ENCODE data around the gene TUBB. TPM values are rescaled to one million over a fixed set of nuclear protein-coding genes. Genes with fewer than 3 reads are reported as not detected.
"Not testable (repeated sequence)": the region's sequence is repeated elsewhere in the genome, so short reads cannot be mapped to it uniquely, and the experiment has no call there.

TUBB gene
- total and polyA plus RNA-seq, 4 donors: 99.5 to 324 (median 227) TPM

GRCh38 chr6:30757261-30757904 lies 37.2 kb downstream of the TUBB start:
- H3K27me3 ChIP-seq (ENCODE audit: control insufficient read depth in 1 of 2, insufficient read depth in 2 of 2, low read length in 1 of 2): no peaks in the 10 kb centered on the region
- WGBS, 2 donors: 92% methylated on average over 1 of the region's 1 CpG
- H3K36me3 ChIP-seq (ENCODE audit: control insufficient read depth in 1 of 2, insufficient read depth in 2 of 2, low read length in 1 of 2): no peaks in the 10 kb centered on the region
- peaks cover 0 to 2% of the 10 kb centered on the region in 2 donors for H3K4me1 ChIP-seq (ENCODE audit: control insufficient read depth in 1 of 2, insufficient read depth in 2 of 2, low read length in 2 of 2)
- no peak overlapping the region for H3K4me3 ChIP-seq (ENCODE audit: low read length in 2 of 2)
- ATAC-seq (ENCODE audit: low FRiP score): no peak
- intact Hi-C loops (cut with DNase I): no loop called here
- H3K9me3 ChIP-seq (ENCODE audit: control insufficient read depth, low read length): no peaks in the 10 kb centered on the region
- H3K27ac ChIP-seq (ENCODE audit: low read depth in 1 of 2, low read length in 2 of 2): no peak overlapping the region
- no peak for DNase-seq

- Histone ChIP-seq H3K27me3 (ENCODE audit: control insufficient read depth in 1 of 2, insufficient read depth in 2 of 2, low read length in 1 of 2) (no peaks in the 10 kb centered on the region), H3K4me1 (ENCODE audit: control insufficient read depth in 1 of 2, insufficient read depth in 2 of 2, low read length in 2 of 2) (peaks cover 0 to 2% of the 10 kb centered on the region in 2 donors), H3K27ac (ENCODE audit: low read depth in 1 of 2, low read length in 2 of 2) (peak overlapping the region in 1 of 2 donors; percentile 87), H3K36me3 (ENCODE audit: control insufficient read depth in 1 of 2, insufficient read depth in 2 of 2, low read length in 1 of 2) (no peaks in the 10 kb centered on the region), H3K9me3 (ENCODE audit: control insufficient read depth, low read length) (no peaks in the 10 kb centered on the region), H3K4me3 (ENCODE audit: low read length in 2 of 2) (no peak overlapping the region)
- peak in 1 of 2 donors; percentile 84 for DNase-seq
- intact Hi-C loops (cut with DNase I): no loop called here
- 66 to 68% methylated on average over 10 of the region's 10 CpGs for WGBS, 2 donors
- ATAC-seq (ENCODE audit: low FRiP score): no peak
Observed at GRCh38 chr6:30759575-30760239, 39.6 kb downstream of the TUBB start.

GRCh38 chr6:30760549-30760948 lies 40.4 kb downstream of the TUBB start:
- H3K4me1 ChIP-seq (ENCODE audit: control insufficient read depth in 1 of 2, insufficient read depth in 2 of 2, low read length in 2 of 2): peaks cover 0 to 2% of the 10 kb centered on the region in 2 donors
- no peak overlapping the region for H3K27ac ChIP-seq (ENCODE audit: low read depth in 1 of 2, low read length in 2 of 2)
- DNase-seq (no peak), ATAC-seq (ENCODE audit: low FRiP score) (no peak)
- WGBS, 2 donors: 49 to 52% methylated on average over 8 of the region's 8 CpGs
- H3K4me3 ChIP-seq (ENCODE audit: low read length in 2 of 2): no peak overlapping the region
- H3K9me3 ChIP-seq (ENCODE audit: control insufficient read depth, low read length): no peaks in the 10 kb centered on the region
- intact Hi-C loops (cut with DNase I): no loop called here
- no peaks in the 10 kb centered on the region for H3K36me3 ChIP-seq (ENCODE audit: control insufficient read depth in 1 of 2, insufficient read depth in 2 of 2, low read length in 1 of 2)
- no peaks in the 10 kb centered on the region for H3K27me3 ChIP-seq (ENCODE audit: control insufficient read depth in 1 of 2, insufficient read depth in 2 of 2, low read length in 1 of 2)

- H3K27me3 ChIP-seq (ENCODE audit: control insufficient read depth in 1 of 2, insufficient read depth in 2 of 2, low read length in 1 of 2): no peaks in the 10 kb centered on the region
- intact Hi-C loops (cut with DNase I): no loop called here
- no peak overlapping the region for H3K4me3 ChIP-seq (ENCODE audit: low read length in 2 of 2)
- ATAC-seq (ENCODE audit: low FRiP score) (no peak), DNase-seq (no peak)
- 94 to 95% methylated on average over 4 of the region's 4 CpGs for WGBS, 2 donors
- H3K4me1 ChIP-seq (ENCODE audit: control insufficient read depth in 1 of 2, insufficient read depth in 2 of 2, low read length in 2 of 2): peaks cover 0 to 2% of the 10 kb centered on the region in 2 donors
- H3K27ac ChIP-seq (ENCODE audit: low read depth in 1 of 2, low read length in 2 of 2): no peak overlapping the region
- H3K9me3 ChIP-seq (ENCODE audit: control insufficient read depth, low read length): no peaks in the 10 kb centered on the region
- no peaks in the 10 kb centered on the region for H3K36me3 ChIP-seq (ENCODE audit: control insufficient read depth in 1 of 2, insufficient read depth in 2 of 2, low read length in 1 of 2)
Observed at GRCh38 chr6:30761791-30762429, 41.8 kb downstream of the TUBB start.

- Histone ChIP-seq H3K27me3 (ENCODE audit: control insufficient read depth in 1 of 2, insufficient read depth in 2 of 2, low read length in 1 of 2) (no peaks in the 10 kb centered on the region), H3K27ac (ENCODE audit: low read depth in 1 of 2, low read length in 2 of 2) (no peak overlapping the region), H3K4me1 (ENCODE audit: control insufficient read depth in 1 of 2, insufficient read depth in 2 of 2, low read length in 2 of 2) (peaks cover 0 to 2% of the 10 kb centered on the region in 2 donors), H3K36me3 (ENCODE audit: control insufficient read depth in 1 of 2, insufficient read depth in 2 of 2, low read length in 1 of 2) (no peaks in the 10 kb centered on the region), H3K9me3 (ENCODE audit: control insufficient read depth, low read length) (no peaks in the 10 kb centered on the region), H3K4me3 (ENCODE audit: low read length in 2 of 2) (no peak overlapping the region)
- DNase-seq: no peak
- intact Hi-C loops (cut with DNase I): no loop called here
- ATAC-seq (ENCODE audit: low FRiP score): no peak
- WGBS, 2 donors: 95% methylated on average over 1 of the region's 1 CpG
Observed at GRCh38 chr6:30763155-30763617, 43.0 kb downstream of the TUBB start.

- ATAC-seq (ENCODE audit: low FRiP score) (no peak), DNase-seq (no peak)
- Histone ChIP-seq H3K4me3 (ENCODE audit: low read length in 2 of 2) (no peak overlapping the region), H3K4me1 (ENCODE audit: control insufficient read depth in 1 of 2, insufficient read depth in 2 of 2, low read length in 2 of 2) (peaks cover 0 to 1% of the 10 kb centered on the region in 2 donors), H3K27ac (ENCODE audit: low read depth in 1 of 2, low read length in 2 of 2) (no peak overlapping the region), H3K9me3 (ENCODE audit: control insufficient read depth, low read length) (no peaks in the 10 kb centered on the region), H3K27me3 (ENCODE audit: control insufficient read depth in 1 of 2, insufficient read depth in 2 of 2, low read length in 1 of 2) (no peaks in the 10 kb centered on the region), H3K36me3 (ENCODE audit: control insufficient read depth in 1 of 2, insufficient read depth in 2 of 2, low read length in 1 of 2) (no peaks in the 10 kb centered on the region)
- WGBS, 2 donors: 52 to 55% methylated on average over 8 of the region's 8 CpGs
- intact Hi-C loops (cut with DNase I): no loop called here
Observed at GRCh38 chr6:30763618-30764489, 43.7 kb downstream of the TUBB start.

GRCh38 chr6:30764490-30765043 lies 44.4 kb downstream of the TUBB start:
- WGBS, 2 donors: 71 to 73% methylated on average over 13 of the region's 13 CpGs
- ATAC-seq (ENCODE audit: low FRiP score); H3K27me3 ChIP-seq (ENCODE audit: control insufficient read depth in 1 of 2, insufficient read depth in 2 of 2, low read length in 1 of 2); H3K36me3 ChIP-seq (ENCODE audit: control insufficient read depth in 1 of 2, insufficient read depth in 2 of 2, low read length in 1 of 2); intact Hi-C loops (cut with DNase I); H3K9me3 ChIP-seq (ENCODE audit: control insufficient read depth, low read length); H3K27ac ChIP-seq (ENCODE audit: low read depth in 1 of 2, low read length in 2 of 2); H3K4me3 ChIP-seq (ENCODE audit: low read length in 2 of 2); H3K4me1 ChIP-seq (ENCODE audit: control insufficient read depth in 1 of 2, insufficient read depth in 2 of 2, low read length in 2 of 2); DNase-seq: not testable (repeated sequence)

- intact Hi-C loops (cut with DNase I); H3K27me3 ChIP-seq (ENCODE audit: control insufficient read depth in 1 of 2, insufficient read depth in 2 of 2, low read length in 1 of 2); H3K36me3 ChIP-seq (ENCODE audit: control insufficient read depth in 1 of 2, insufficient read depth in 2 of 2, low read length in 1 of 2); H3K9me3 ChIP-seq (ENCODE audit: control insufficient read depth, low read length); DNase-seq; ATAC-seq (ENCODE audit: low FRiP score); H3K4me1 ChIP-seq (ENCODE audit: control insufficient read depth in 1 of 2, insufficient read depth in 2 of 2, low read length in 2 of 2); H3K4me3 ChIP-seq (ENCODE audit: low read length in 2 of 2); H3K27ac ChIP-seq (ENCODE audit: low read depth in 1 of 2, low read length in 2 of 2): not testable (repeated sequence)
- WGBS, 2 donors: 81 to 84% methylated on average over 1 of the region's 1 CpG
Observed at GRCh38 chr6:30765495-30765894, 45.3 kb downstream of the TUBB start.

All from aorta (tissue), 5 donors.